Measurements from ENCODE around the gene EDEM2. TPM values are rescaled to one million over a fixed set of nuclear protein-coding genes. Genes with fewer than 3 reads are reported as not detected.

EDEM2 gene
- polyA plus RNA-seq, 2 of the 4 experiments (the other 2 are of a cell fraction) = 41.6 to 51.2 TPM

DNA sequence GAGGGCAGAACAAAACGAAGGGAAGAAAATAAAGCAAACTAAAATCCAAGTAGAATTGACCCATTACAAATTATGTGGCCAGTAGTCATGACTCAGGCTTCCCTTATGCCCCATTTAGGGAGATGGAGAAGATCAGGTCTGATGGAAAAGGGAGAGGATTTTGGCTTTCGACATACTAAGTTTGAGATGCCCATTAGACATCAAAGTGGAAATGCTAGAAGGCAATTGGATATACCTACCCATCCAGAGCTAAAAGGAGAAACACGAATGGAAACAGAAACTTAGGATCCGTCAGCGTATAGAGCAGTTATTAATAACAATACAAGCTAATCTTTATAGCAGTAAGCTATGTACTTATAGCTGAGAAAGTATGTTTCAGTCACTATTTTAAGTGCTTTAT is 59.3 kb downstream of the EDEM2 start (continued):
- TF ChIP-seq, protein P1, sequence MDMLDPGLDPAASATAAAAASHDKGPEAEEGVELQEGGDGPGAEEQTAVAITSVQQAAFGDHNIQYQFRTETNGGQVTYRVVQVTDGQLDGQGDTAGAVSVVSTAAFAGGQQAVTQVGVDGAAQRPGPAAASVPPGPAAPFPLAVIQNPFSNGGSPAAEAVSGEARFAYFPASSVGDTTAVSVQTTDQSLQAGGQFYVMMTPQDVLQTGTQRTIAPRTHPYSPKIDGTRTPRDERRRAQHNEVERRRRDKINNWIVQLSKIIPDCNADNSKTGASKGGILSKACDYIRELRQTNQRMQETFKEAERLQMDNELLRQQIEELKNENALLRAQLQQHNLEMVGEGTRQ (IDR thresholded peaks at IDR 0.05) = no peak

- DNase-seq (ENCODE audit: low read depth in 1 of 2, low spot score in 1 of 2) = no peak
- ChIA-PET POLR2A (no interaction called here), CTCF (interaction anchor here (1.3 kb wide), 1 partner anchor 250 kb away, joined by 3 read pairs; no protein-coding TSS in a partner anchor)
- TF ChIP-seq NFE2L2 (conservative IDR thresholded peaks at IDR 0.05; ENCODE audit: low read length) (no peak), HOXB5 (CRISPR knock-in tag; IDR thresholded peaks at IDR 0.05) (no peak), CEBPB (IDR thresholded peaks at IDR 0.05) (no peak), PBX3 (IDR thresholded peaks at IDR 0.05) (no peak), ATOH8 (CRISPR knock-in tag; IDR thresholded peaks at IDR 0.05; ENCODE audit: low read depth) (no peak), HMGXB4 (CRISPR knock-in tag; IDR thresholded peaks at IDR 0.05; ENCODE audit: borderline replicate concordance) (no peak), TP53 (CRISPR knock-in tag; IDR thresholded peaks at IDR 0.05) (no peak), E2F6 (IDR thresholded peaks at IDR 0.05; ENCODE audit: borderline replicate concordance, low read depth) (no peak), BCL3 (IDR thresholded peaks at IDR 0.05) (no peak), HES2 (IDR thresholded peaks at IDR 0.05) (no peak), EHMT2 (IDR thresholded peaks at IDR 0.05; ENCODE audit: low read depth) (no peak), CHD4 (IDR thresholded peaks at IDR 0.05; ENCODE audit: borderline replicate concordance) (no peak)
- TF ChIP-seq, protein P2, sequence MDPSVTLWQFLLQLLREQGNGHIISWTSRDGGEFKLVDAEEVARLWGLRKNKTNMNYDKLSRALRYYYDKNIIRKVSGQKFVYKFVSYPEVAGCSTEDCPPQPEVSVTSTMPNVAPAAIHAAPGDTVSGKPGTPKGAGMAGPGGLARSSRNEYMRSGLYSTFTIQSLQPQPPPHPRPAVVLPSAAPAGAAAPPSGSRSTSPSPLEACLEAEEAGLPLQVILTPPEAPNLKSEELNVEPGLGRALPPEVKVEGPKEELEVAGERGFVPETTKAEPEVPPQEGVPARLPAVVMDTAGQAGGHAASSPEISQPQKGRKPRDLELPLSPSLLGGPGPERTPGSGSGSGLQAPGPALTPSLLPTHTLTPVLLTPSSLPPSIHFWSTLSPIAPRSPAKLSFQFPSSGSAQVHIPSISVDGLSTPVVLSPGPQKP (IDR thresholded peaks at IDR 0.05; ENCODE audit: low read depth, low read length) = no peak
- FAIRE-seq = no peak
- ATAC-seq = no peak
- Histone ChIP-seq H3K4me1 (peaks cover 7% of the 10 kb centered on the region), H3K4me2 (no peak overlapping the region), H3K9me3 (no peaks in the 10 kb centered on the region), H3K27ac (no peak overlapping the region), H3K4me3 (no peak overlapping the region)
- 91% methylated on average over 5 of the region's 5 CpGs for WGBS (ENCODE audit: missing lambda C conversion rate)
Measured at GRCh38 chr20:35087355-35087754, 59.8 kb downstream of the EDEM2 start.
